Mesenchymal stem cell (in vitro differentiated cells and primary cell): Measurements from ENCODE around the gene TAF4.

ENCODE experiments used
- DNase-seq: peaks from one replicate; pipeline ENCODE4 v3.0.0-alpha.2; 2013
- H2AFZ ChIP-seq: one replicate; pipeline ENCODE4 v1.6.1; 2013; ENCODE audit warnings: low read depth, mild to moderate bottlenecking, control low read depth, inconsistent platforms, low read length, moderate library complexity
- H2AK5ac ChIP-seq: 2 replicates; pipeline ENCODE4 v1.6.1; 2013; ENCODE audit warnings: low read length, moderate library complexity, mild to moderate bottlenecking, inconsistent platforms; ENCODE audit not compliant: severe bottlenecking
- H2BK120ac ChIP-seq: one replicate; pipeline ENCODE4 v1.6.1; 2013; ENCODE audit warnings: low read depth, mild to moderate bottlenecking, inconsistent platforms, low read length, moderate library complexity
- H2BK12ac ChIP-seq, 2 experiments: one replicate each; pipeline ENCODE4 v1.6.1; 2013; ENCODE audit warnings: inconsistent platforms in 2 of 2, low read length in 2 of 2, mild to moderate bottlenecking in 2 of 2, moderate library complexity in 2 of 2, control low read depth in 1 of 2
- H2BK15ac ChIP-seq: one replicate; pipeline ENCODE4 v1.6.1; 2013; ENCODE audit warnings: mild to moderate bottlenecking, low read depth, inconsistent platforms; ENCODE audit not compliant: poor library complexity, severe bottlenecking
- H2BK5ac ChIP-seq: 2 replicates; pipeline ENCODE4 v1.6.1; 2013; ENCODE audit warnings: low read depth, mild to moderate bottlenecking, low read length, control low read depth, inconsistent platforms; ENCODE audit not compliant: poor library complexity, severe bottlenecking
- H3K14ac ChIP-seq, 2 experiments: one replicate each; pipeline ENCODE4 v1.6.1; 2013; ENCODE audit warnings: inconsistent platforms in 2 of 2, low read length in 2 of 2, control low read depth in 1 of 2, mild to moderate bottlenecking in 1 of 2, moderate library complexity in 1 of 2
- H3K18ac ChIP-seq, 2 experiments: one replicate each; pipeline ENCODE4 v1.6.1; 2013; ENCODE audit warnings: inconsistent platforms in 2 of 2, low read length in 2 of 2, control low read depth in 1 of 2, low read depth in 1 of 2, mild to moderate bottlenecking in 1 of 2
- H3K23ac ChIP-seq, 2 experiments: one replicate each; pipeline ENCODE4 v1.6.1; 2013; ENCODE audit warnings: inconsistent platforms in 2 of 2, low read length in 2 of 2, mild to moderate bottlenecking in 2 of 2, moderate library complexity in 2 of 2, control low read depth in 1 of 2
- H3K27ac ChIP-seq: 2 replicates; pipeline ENCODE4 v1.5.1; 2013; ENCODE audit warnings: mild to moderate bottlenecking, moderate library complexity, low read length, control low read depth, inconsistent platforms; ENCODE audit not compliant: poor library complexity, severe bottlenecking
- H3K27me3 ChIP-seq, 2 experiments: 2 replicates each; pipeline versions ENCODE4 v1.6.1 to v1.7.0; 2013; ENCODE audit warnings: low read length in 2 of 2, mild to moderate bottlenecking in 2 of 2, moderate library complexity in 2 of 2, control low read depth in 1 of 2, inconsistent platforms in 1 of 2; ENCODE audit not compliant: control insufficient read depth in 1 of 2, insufficient read depth in 1 of 2
- H3K36me3 ChIP-seq, 2 experiments: 2 replicates each; pipeline versions ENCODE4 v1.6.1 to v1.7.0; 2013; ENCODE audit warnings: low read length in 2 of 2, control low read depth in 1 of 2, inconsistent platforms in 1 of 2, low read depth in 1 of 2, mild to moderate bottlenecking in 1 of 2; ENCODE audit not compliant: insufficient read depth in 2 of 2, control insufficient read depth in 1 of 2
- H3K4ac ChIP-seq, 2 experiments: one replicate each; pipeline ENCODE4 v1.6.1; 2013; ENCODE audit warnings: inconsistent platforms in 2 of 2, low read length in 2 of 2, mild to moderate bottlenecking in 2 of 2, moderate library complexity in 2 of 2, control low read depth in 1 of 2, low read depth in 1 of 2
- H3K4me1 ChIP-seq: 2 replicates; pipeline ENCODE4 v1.6.1; 2013; ENCODE audit warnings: low read depth, low read length, control low read depth; ENCODE audit not compliant: control insufficient read depth, insufficient read depth
- H3K4me2 ChIP-seq: 2 replicates; pipeline ENCODE4 v1.6.1; 2013; ENCODE audit warnings: low read length, mild to moderate bottlenecking, inconsistent platforms; ENCODE audit not compliant: poor library complexity, severe bottlenecking
- H3K4me3 ChIP-seq, 2 experiments: 2 replicates each; pipeline versions ENCODE4 v1.5.1 to v1.7.0; 2013; ENCODE audit warnings: low read length in 2 of 2, mild to moderate bottlenecking in 2 of 2, control low read depth in 1 of 2, low read depth in 1 of 2; ENCODE audit not compliant: insufficient read depth in 1 of 2
- H3K79me1 ChIP-seq: replicated peaks from 2 replicates; pipeline ENCODE4 v1.6.1; 2013; ENCODE audit warnings: mild to moderate bottlenecking, control low read depth, low read length, inconsistent platforms; ENCODE audit not compliant: poor library complexity, severe bottlenecking
- H3K9ac ChIP-seq: 2 replicates; pipeline ENCODE4 v1.7.0; 2013; ENCODE audit warnings: mild to moderate bottlenecking, low read length, moderate library complexity
- H3K9me3 ChIP-seq: 2 replicates; pipeline ENCODE4 v1.7.0; 2013; ENCODE audit warnings: mild to moderate bottlenecking, low read length; ENCODE audit not compliant: control insufficient read depth
- H4K8ac ChIP-seq: one replicate; pipeline ENCODE4 v1.6.1; 2013; ENCODE audit warnings: inconsistent platforms, mild to moderate bottlenecking, low read length, moderate library complexity
- H4K91ac ChIP-seq: one replicate; pipeline ENCODE4 v1.6.1; 2013; ENCODE audit warnings: mild to moderate bottlenecking, low read length, inconsistent platforms
- WGBS: methylation state at CpG from one replicate; pipeline ENCODE4 v1.1.7; 2013; ENCODE audit warnings: mixed read lengths; 5-methylcytosine and 5-hydroxymethylcytosine counted together

Gene TAF4

DNA sequence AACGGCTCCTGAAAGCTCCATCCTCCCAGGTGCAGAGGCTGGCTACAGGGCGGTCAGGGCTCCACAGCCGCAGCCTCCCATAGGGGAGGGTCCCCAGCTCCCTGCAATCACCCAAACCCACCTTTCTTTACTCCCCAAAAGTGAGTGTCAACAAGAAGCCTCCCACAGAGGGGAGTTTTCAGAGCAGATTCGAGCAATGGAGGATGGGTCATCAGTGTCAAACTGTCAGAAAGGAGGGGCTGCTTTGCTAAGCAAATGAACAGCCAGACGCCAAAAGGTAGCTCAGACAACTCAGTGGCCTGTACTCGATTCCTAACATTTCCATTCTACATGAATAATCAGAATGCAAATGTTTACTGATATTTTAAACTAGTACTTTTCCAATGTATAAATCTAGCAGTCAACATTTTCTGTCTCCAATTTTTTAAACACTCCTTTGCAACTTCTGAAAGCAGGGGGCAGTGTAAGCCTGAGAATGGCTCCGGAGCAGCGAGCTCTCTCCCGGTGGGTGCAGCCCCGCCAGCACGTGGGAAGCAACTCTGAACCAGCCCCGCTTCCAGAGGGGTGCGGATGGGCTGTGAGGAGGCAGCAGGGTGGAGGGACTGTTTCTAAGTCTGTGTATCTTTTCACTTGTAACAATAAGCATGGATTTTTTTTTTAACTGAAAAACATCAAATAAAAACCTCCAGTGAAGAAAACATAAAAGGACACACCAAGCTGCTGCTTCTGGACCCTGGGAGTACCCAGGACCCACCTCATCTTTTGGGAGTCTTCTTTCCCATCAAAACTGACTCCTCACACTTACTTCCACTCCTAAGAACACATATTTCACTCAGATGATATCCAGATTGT, 54.9 kb downstream of the TAF4 start:
- Histone ChIP-seq H3K27me3 (no peaks in the 10 kb centered on the region), H2AFZ (no peak overlapping the region), H2BK5ac (no peak overlapping the region), H3K4me3 (peak overlapping the region in 1 of 2 experiments; percentile 33), H2BK15ac (no peak overlapping the region), H4K8ac (no peak overlapping the region), H3K14ac (no peak overlapping the region), H3K4ac (no peak overlapping the region), H3K4me2 (no peak overlapping the region), H3K9ac (peak overlapping the region; percentile 51), H3K27ac (no peak overlapping the region), H2BK120ac (no peak overlapping the region), H3K36me3 (peaks cover 58 to 72% of the 10 kb centered on the region in 2 experiments), H3K23ac (no peak overlapping the region), H3K79me1 (peaks cover 46% of the 10 kb centered on the region), H4K91ac (no peak overlapping the region), H2BK12ac (no peak overlapping the region), H2AK5ac (no peak overlapping the region), H3K18ac (no peak overlapping the region), H3K4me1 (peaks cover 3% of the 10 kb centered on the region), H3K9me3 (no peaks in the 10 kb centered on the region)
- 54% methylated on average over 9 of the region's 13 CpGs for WGBS
- DNase-seq = peak; percentile 67

GRCh38 chr20:62009869-62010445, 55.7 kb downstream of the TAF4 start:
- Histone ChIP-seq H3K14ac (no peak overlapping the region), H2AFZ (no peak overlapping the region), H2BK120ac (no peak overlapping the region), H3K9ac (no peak overlapping the region), H3K4me2 (no peak overlapping the region), H3K9me3 (no peaks in the 10 kb centered on the region), H3K4ac (no peak overlapping the region), H2AK5ac (no peak overlapping the region), H2BK12ac (no peak overlapping the region), H2BK15ac (no peak overlapping the region), H3K79me1 (peaks cover 44% of the 10 kb centered on the region), H4K8ac (no peak overlapping the region), H3K18ac (no peak overlapping the region), H3K4me3 (no peak overlapping the region), H3K36me3 (peaks cover 66 to 78% of the 10 kb centered on the region in 2 experiments), H3K4me1 (peaks cover 2% of the 10 kb centered on the region), H3K27ac (no peak overlapping the region), H3K23ac (no peak overlapping the region), H3K27me3 (no peaks in the 10 kb centered on the region), H4K91ac (no peak overlapping the region), H2BK5ac (no peak overlapping the region)
- 97% methylated on average over 32 of the region's 32 CpGs for WGBS
- DNase-seq = no peak

- Histone ChIP-seq H2BK5ac (no peak overlapping the region), H3K79me1 (peaks cover 44% of the 10 kb centered on the region), H3K23ac (no peak overlapping the region), H3K27me3 (no peaks in the 10 kb centered on the region), H3K4me3 (no peak overlapping the region), H3K18ac (no peak overlapping the region), H2BK120ac (no peak overlapping the region), H3K4me2 (no peak overlapping the region), H3K36me3 (peaks cover 72 to 80% of the 10 kb centered on the region in 2 experiments), H2AK5ac (no peak overlapping the region), H3K14ac (no peak overlapping the region), H4K8ac (no peak overlapping the region), H3K9me3 (no peaks in the 10 kb centered on the region), H3K4me1 (no peaks in the 10 kb centered on the region), H2AFZ (no peak overlapping the region), H3K9ac (no peak overlapping the region), H4K91ac (no peak overlapping the region), H2BK15ac (no peak overlapping the region), H3K27ac (no peak overlapping the region), H2BK12ac (no peak overlapping the region), H3K4ac (no peak overlapping the region)
- WGBS = 97% methylated on average over 13 of the region's 13 CpGs
- DNase-seq = no peak
Measured at GRCh38 chr20:62009322-62009721, 56.4 kb downstream of the TAF4 start.

GRCh38 chr20:62008643-62009183, 57.0 kb downstream of the TAF4 start:
- no peak overlapping the region for H2AFZ ChIP-seq
- 95% methylated on average over 13 of the region's 15 CpGs for WGBS

More at GRCh38 chr20:62008643-62009183, 57.0 kb downstream of the TAF4 start:
- Histone ChIP-seq H3K79me1 (peaks cover 44% of the 10 kb centered on the region), H2BK5ac (no peak overlapping the region), H4K8ac (no peak overlapping the region), H2BK120ac (no peak overlapping the region), H3K4ac (no peak overlapping the region), H3K4me3 (no peak overlapping the region), H3K4me2 (no peak overlapping the region), H3K27me3 (no peaks in the 10 kb centered on the region), H4K91ac (no peak overlapping the region), H3K9ac (no peak overlapping the region), H3K27ac (no peak overlapping the region), H2BK12ac (no peak overlapping the region), H3K14ac (no peak overlapping the region), H2AK5ac (no peak overlapping the region), H3K4me1 (no peaks in the 10 kb centered on the region), H2BK15ac (no peak overlapping the region), H3K36me3 (peaks cover 73 to 78% of the 10 kb centered on the region in 2 experiments), H3K18ac (no peak overlapping the region), H3K9me3 (no peaks in the 10 kb centered on the region), H3K23ac (no peak overlapping the region)
- no peak for DNase-seq
